ENCODE results near the gene GRHL3. TPM values are rescaled to one million over a fixed set of nuclear protein-coding genes. Genes with fewer than 3 reads are reported as not detected.

GRHL3 gene
- polyA plus RNA-seq, 2 donors, result 59.0 to 115 TPM

DNA sequence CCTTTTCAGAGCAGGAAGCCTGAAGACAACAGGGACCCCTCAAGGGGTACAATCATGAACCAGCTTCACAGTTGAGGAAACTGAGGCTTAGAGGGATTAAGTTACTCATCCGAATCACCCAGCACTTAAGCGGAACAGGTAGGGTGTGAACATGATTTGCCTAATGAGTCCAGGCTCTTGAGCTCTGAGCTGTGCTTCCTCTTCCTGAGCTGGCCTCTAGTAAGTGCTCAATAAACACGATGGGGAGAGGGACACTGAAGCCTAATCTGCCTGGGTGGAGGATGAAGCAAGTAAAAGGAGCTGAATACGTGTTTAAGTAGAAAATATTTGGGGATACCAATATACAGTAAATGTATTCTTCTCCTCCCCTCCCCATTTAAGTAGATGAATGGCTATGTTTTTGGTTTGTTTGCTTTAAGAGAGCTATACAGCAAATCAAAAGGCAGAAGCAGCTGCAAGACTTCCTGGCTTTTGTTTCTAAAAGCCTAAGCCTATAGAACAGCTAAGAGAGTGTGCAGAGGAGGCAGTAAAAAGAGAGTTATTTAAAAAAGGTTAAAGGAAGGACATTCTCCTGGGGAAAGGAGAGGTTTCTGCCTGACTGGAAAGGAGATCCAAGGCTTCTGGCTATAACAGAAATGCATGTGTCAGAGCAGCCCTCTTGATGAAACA lies 74.0 kb downstream of the GRHL3 start:
- WGBS, 2 donors, result 59 to 73% methylated on average over 4 of the region's 4 CpGs
- peak overlapping the region in 1 of 2 donors; percentile 52 for H3K27ac ChIP-seq (ENCODE audit: low read depth in 2 of 2, low read length in 1 of 2)

GRCh38 chr1:24393892-24394291 lies 74.7 kb downstream of the GRHL3 start:
- Histone ChIP-seq H3K36me3 (ENCODE audit: control insufficient read depth in 2 of 2, insufficient read depth in 2 of 2, low read length in 1 of 2) (no peaks in the 10 kb centered on the region), H3K4me1 (ENCODE audit: control insufficient read depth in 2 of 2, insufficient read depth in 2 of 2, low read length in 1 of 2) (no peaks in the 10 kb centered on the region), H3K9me3 (ENCODE audit: control insufficient read depth in 2 of 2, insufficient read depth in 1 of 2, low read depth in 1 of 2, low read length in 1 of 2) (no peaks in the 10 kb centered on the region), H3K27ac (ENCODE audit: low read depth in 2 of 2, low read length in 1 of 2) (no peak overlapping the region), H3K4me3 (ENCODE audit: low read depth in 1 of 2, low read length in 2 of 2) (no peak overlapping the region), H3K27me3 (ENCODE audit: control insufficient read depth in 1 of 2, insufficient read depth in 2 of 2, low read length in 2 of 2) (no peaks in the 10 kb centered on the region)
- WGBS, 2 donors, result 71 to 76% methylated on average over 6 of the region's 6 CpGs

More for the DNA sequence above, 74.0 kb downstream of the GRHL3 start:
- Histone ChIP-seq H3K9me3 (ENCODE audit: control insufficient read depth in 2 of 2, insufficient read depth in 1 of 2, low read depth in 1 of 2, low read length in 1 of 2) (no peaks in the 10 kb centered on the region), H3K4me3 (ENCODE audit: low read depth in 1 of 2, low read length in 2 of 2) (no peak overlapping the region), H3K4me1 (ENCODE audit: control insufficient read depth in 2 of 2, insufficient read depth in 2 of 2, low read length in 1 of 2) (no peaks in the 10 kb centered on the region), H3K36me3 (ENCODE audit: control insufficient read depth in 2 of 2, insufficient read depth in 2 of 2, low read length in 1 of 2) (no peaks in the 10 kb centered on the region), H3K27me3 (ENCODE audit: control insufficient read depth in 1 of 2, insufficient read depth in 2 of 2, low read length in 2 of 2) (no peaks in the 10 kb centered on the region)

- no peak overlapping the region for H3K27ac ChIP-seq (ENCODE audit: low read depth in 2 of 2, low read length in 1 of 2)
- no peaks in the 10 kb centered on the region for H3K9me3 ChIP-seq (ENCODE audit: control insufficient read depth in 2 of 2, insufficient read depth in 1 of 2, low read depth in 1 of 2, low read length in 1 of 2)
- WGBS, 2 donors, result 38 to 47% methylated on average over 1 of the region's 1 CpG
- H3K4me3 ChIP-seq (ENCODE audit: low read depth in 1 of 2, low read length in 2 of 2), result no peak overlapping the region
- H3K36me3 ChIP-seq (ENCODE audit: control insufficient read depth in 2 of 2, insufficient read depth in 2 of 2, low read length in 1 of 2), result no peaks in the 10 kb centered on the region
- no peaks in the 10 kb centered on the region for H3K27me3 ChIP-seq (ENCODE audit: control insufficient read depth in 1 of 2, insufficient read depth in 2 of 2, low read length in 2 of 2)
- H3K4me1 ChIP-seq (ENCODE audit: control insufficient read depth in 2 of 2, insufficient read depth in 2 of 2, low read length in 1 of 2), result no peaks in the 10 kb centered on the region
Observed at GRCh38 chr1:24400065-24400464, 80.9 kb downstream of the GRHL3 start.

DNA sequence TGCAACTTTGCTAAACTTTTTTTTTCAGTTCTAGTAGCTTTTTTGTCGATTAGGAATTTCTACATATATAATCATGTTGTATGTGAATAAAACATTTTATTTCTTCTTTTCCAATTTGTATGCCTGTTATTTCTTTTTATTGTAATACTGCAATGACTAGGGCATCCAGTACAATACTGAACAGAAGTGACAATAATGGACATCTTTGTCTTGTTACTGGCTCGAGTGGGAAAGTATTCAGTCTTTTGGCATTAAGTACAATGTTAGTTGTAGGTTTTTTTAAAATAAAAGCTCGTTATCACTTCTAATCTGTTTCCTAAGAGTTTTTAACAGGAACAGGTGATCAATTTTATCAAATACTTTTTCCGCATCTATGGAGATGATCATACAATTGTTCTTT lies 84.6 kb downstream of the GRHL3 start:
- no peak overlapping the region for H3K4me3 ChIP-seq (ENCODE audit: low read depth in 1 of 2, low read length in 2 of 2)
- no peaks in the 10 kb centered on the region for H3K9me3 ChIP-seq (ENCODE audit: control insufficient read depth in 2 of 2, insufficient read depth in 1 of 2, low read depth in 1 of 2, low read length in 1 of 2)
- H3K27me3 ChIP-seq (ENCODE audit: control insufficient read depth in 1 of 2, insufficient read depth in 2 of 2, low read length in 2 of 2), result no peaks in the 10 kb centered on the region
- no peaks in the 10 kb centered on the region for H3K36me3 ChIP-seq (ENCODE audit: control insufficient read depth in 2 of 2, insufficient read depth in 2 of 2, low read length in 1 of 2)
- WGBS, 2 donors, result 91 to 94% methylated on average over 4 of the region's 4 CpGs
- H3K27ac ChIP-seq (ENCODE audit: low read depth in 2 of 2, low read length in 1 of 2), result no peak overlapping the region
- H3K4me1 ChIP-seq (ENCODE audit: control insufficient read depth in 2 of 2, insufficient read depth in 2 of 2, low read length in 1 of 2), result no peaks in the 10 kb centered on the region

Other genes with a start within 250 kb of the GRHL3 start
- under 1 TPM; 0.27 to 0.37 TPM for gene MYOM3, start 207.2 kb upstream of the GRHL3 start, polyA plus RNA-seq
- gene IL22RA1, start 176.2 kb upstream of the GRHL3 start, polyA plus RNA-seq, result 10 to 100 TPM; 10.3 to 11.7 TPM
- gene IFNLR1, start 132.1 kb upstream of the GRHL3 start, polyA plus RNA-seq, result 1 to 10 TPM; 2.2 to 2.9 TPM
- gene STPG1, start 94.4 kb downstream of the GRHL3 start, polyA plus RNA-seq, result 1 to 10 TPM; 4.8 to 8.8 TPM
- 10 to 100 TPM; 10.3 to 11.3 TPM for gene NIPAL3, start 96.4 kb downstream of the GRHL3 start, polyA plus RNA-seq
- gene RCAN3, start 183.5 kb downstream of the GRHL3 start, polyA plus RNA-seq, result 1 to 10 TPM; 9.5 to 10.0 TPM
- gene NCMAP, start 236.7 kb downstream of the GRHL3 start, polyA plus RNA-seq, result under 1 TPM; 0.02 to 0.04 TPM